HCT116 (cell line): ENCODE data around the gene RBMXL3.

Experiments used
- ATF3 ChIP-seq: IDR thresholded peaks from 2 replicates; pipeline ENCODE4 v1.6.1; 2012
- CEBPB ChIP-seq: IDR thresholded peaks from 2 replicates; pipeline ENCODE4 v1.6.1; 2012; ENCODE audit warnings: low read depth
- CTCF ChIP-seq, 3 experiments: fragments of 200-600 bp in 1 of 3; sonication (generic) in 1 of 3; IDR thresholded peaks in 2 of 3; conservative IDR thresholded peaks in 1 of 3; 2 replicates each; pipeline ENCODE4 v1.5.1; 2012 to 2017; ENCODE audit warnings: low read depth in 2 of 3, low read length in 2 of 3, antibody characterized with exemption in 1 of 3, borderline replicate concordance in 1 of 3, control low read depth in 1 of 3, mild to moderate bottlenecking in 1 of 3, mixed read lengths in 1 of 3, mixed run types in 1 of 3, moderate library complexity in 1 of 3; ENCODE audit not compliant: insufficient read depth in 1 of 3
- ELF1 ChIP-seq: IDR thresholded peaks from 2 replicates; pipeline ENCODE4 v1.6.1; 2012; ENCODE audit warnings: low read depth, borderline replicate concordance
- EZH2 ChIP-seq: fragments of 200-600 bp; sonication (generic); IDR thresholded peaks from 2 replicates; pipeline ENCODE4 v1.6.1; 2017; ENCODE audit warnings: antibody characterized with exemption, mixed run types
- JUND ChIP-seq: IDR thresholded peaks from 2 replicates; pipeline ENCODE4 v1.6.1; 2012
- MAX ChIP-seq: IDR thresholded peaks from 2 replicates; pipeline ENCODE4 v1.6.1; 2012
- POLR2A ChIP-seq: IDR thresholded peaks from 2 replicates; pipeline ENCODE4 v1.7.0; 2011; ENCODE audit warnings: borderline replicate concordance; ENCODE audit not compliant: insufficient read depth, insufficient read length; ENCODE audit errors: extremely low read depth
- POLR2AphosphoS5 ChIP-seq: IDR thresholded peaks from 2 replicates; pipeline ENCODE4 v1.6.1; 2011; ENCODE audit warnings: mild to moderate bottlenecking, low read depth, low read length, moderate library complexity
- RAD21 ChIP-seq: IDR thresholded peaks from 2 replicates; pipeline ENCODE4 v1.6.1; 2012; ENCODE audit warnings: low read depth, mild to moderate bottlenecking
- SP1 ChIP-seq: IDR thresholded peaks from 2 replicates; pipeline ENCODE4 v1.6.1; 2012; ENCODE audit warnings: low read depth
- TCF7L2 ChIP-seq: IDR thresholded peaks from 2 replicates; pipeline ENCODE4 v1.7.0; 2011; ENCODE audit warnings: borderline replicate concordance, inconsistent platforms; ENCODE audit not compliant: insufficient read depth, insufficient read length; ENCODE audit errors: extremely low read depth
- YY1 ChIP-seq: IDR thresholded peaks from 2 replicates; pipeline ENCODE4 v1.6.1; 2011; ENCODE audit warnings: low read length, low read depth, moderate library complexity, mild to moderate bottlenecking; ENCODE audit not compliant: insufficient replicate concordance; ENCODE audit errors: extremely low read depth

- TF ChIP-seq CTCF (IDR thresholded peaks at IDR 0.05 in 2 of 3, conservative IDR thresholded peaks at IDR 0.05 in 1 of 3; ENCODE audit: borderline replicate concordance in 1 of 3, insufficient read depth in 1 of 3, low read depth in 2 of 3, low read length in 2 of 3) (no peak), POLR2A (no peak), ATF3 (no peak), EZH2 (no peak), YY1 (no peak), POLR2AphosphoS5 (no peak), JUND (no peak), CEBPB (no peak), RAD21 (no peak), SP1 (no peak), ELF1 (no peak), TCF7L2 (no peak), MAX (no peak)
These were observed 3.1 kb downstream of the RBMXL3 start for GRCh38 chrX:115192244-115192700.
